ENCODE data around the gene WSB2.

The WSB2 gene

GRCh38 chr12:118061873-118062843 lies 1.2 kb upstream of the WSB2 start:
- DNase-seq = peak; percentile 55 to 59

- DNase-seq = peak in 1 of 2 donors; percentile 41
These were observed 523 bp downstream of the WSB2 start for GRCh38 chr12:118060301-118061010.

GRCh38 chr12:118059341-118060191 lies 1.4 kb downstream of the WSB2 start:
- DNase-seq = peak in 1 of 2 donors; percentile 49

- DNase-seq = no peak
These were observed 2.1 kb downstream of the WSB2 start for GRCh38 chr12:118058881-118059280.

- no peak for DNase-seq
These were observed 2.8 kb downstream of the WSB2 start for GRCh38 chr12:118058227-118058626.

- DNase-seq = no peak
These were observed 4.9 kb downstream of the WSB2 start for GRCh38 chr12:118055865-118056773.

GRCh38 chr12:118055144-118055557 lies 5.8 kb downstream of the WSB2 start:
- peak; percentile 62 to 63 for DNase-seq

- no peak for DNase-seq
These were observed 7.7 kb downstream of the WSB2 start for GRCh38 chr12:118053071-118053985.

GRCh38 chr12:118052324-118053070 lies 8.5 kb downstream of the WSB2 start:
- peak; percentile 33 to 48 for DNase-seq

GRCh38 chr12:118050972-118051910 lies 9.7 kb downstream of the WSB2 start:
- no peak for DNase-seq

GRCh38 chr12:118046430-118046829 lies 14.5 kb downstream of the WSB2 start:
- no peak for DNase-seq

- DNase-seq = no peak
These were observed 16.4 kb downstream of the WSB2 start for GRCh38 chr12:118044577-118044976.

- no peak for DNase-seq
These were observed 16.9 kb downstream of the WSB2 start for GRCh38 chr12:118044075-118044474.

GRCh38 chr12:118042091-118042490 lies 18.9 kb downstream of the WSB2 start:
- no peak for DNase-seq

- no peak for DNase-seq
These were observed 22.8 kb downstream of the WSB2 start for GRCh38 chr12:118038137-118038536.

- no peak for DNase-seq
These were observed 24.1 kb downstream of the WSB2 start for GRCh38 chr12:118036672-118037411.

GRCh38 chr12:118035190-118036041 lies 25.6 kb downstream of the WSB2 start:
- no peak for DNase-seq

Measured in inflammatory macrophage (primary cell).